ENCODE measurements around the gene KCNK3. TPM values are rescaled to one million over a fixed set of nuclear protein-coding genes. Genes with fewer than 3 reads are reported as not detected.
A peak's percentile ranks its signal among the peaks of the same experiment; 100 is the strongest.

The KCNK3 gene
- total RNA-seq, 1 experiment from 2014 or later: 0.09 TPM

DNA sequence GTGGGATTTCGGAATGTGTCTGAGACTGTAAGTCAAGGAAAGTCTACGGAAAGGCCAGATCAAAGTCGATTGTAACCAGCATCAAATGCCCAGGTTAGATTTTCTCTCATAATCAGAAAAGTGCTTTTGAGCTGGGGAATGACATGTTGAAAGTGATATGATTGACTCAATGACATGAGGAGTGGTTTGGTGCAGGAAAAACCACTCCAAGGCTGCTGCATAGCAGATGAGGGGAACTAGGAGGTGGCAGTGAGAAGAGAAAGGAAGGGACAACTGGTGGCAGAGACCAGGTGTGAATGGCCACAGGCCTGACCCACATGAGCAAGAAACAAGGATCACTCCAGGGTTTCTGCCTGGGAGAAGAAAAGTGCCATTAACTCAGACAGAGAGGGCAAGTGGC lies 72.4 kb downstream of the KCNK3 start:
- Mint-ChIP-seq H3K9me3 (no peaks in the 10 kb centered on the region; a peak in 1 of 5 replicates), H3K4me1 (peaks cover 12 to 14% of the 10 kb centered on the region in 2 experiments), H3K27me3 (ENCODE audit: low read depth) (peaks cover 12% of the 10 kb centered on the region), H3K27ac (no peak overlapping the region), H3K36me3 (ENCODE audit: insufficient read depth in 1 of 3, low read depth in 3 of 3) (no peaks in the 10 kb centered on the region), H3K4me3 (peak overlapping the region; percentile 83 to 86)
- Histone ChIP-seq H3K18ac (ENCODE audit: insufficient read length, low read depth, low read length) (no peak overlapping the region), H3T11ph (ENCODE audit: low read length) (no peak overlapping the region), H2AFZ (ENCODE audit: low read length) (no peak overlapping the region), H4K91ac (ENCODE audit: insufficient read length, low read depth, low read length) (peak overlapping the region; percentile 33), H3K79me1 (ENCODE audit: insufficient read depth, low read depth, low read length, poor library complexity, severe bottlenecking) (no peaks in the 10 kb centered on the region), H2BK20ac (ENCODE audit: low read depth, low read length, poor library complexity, severe bottlenecking) (no peak overlapping the region), H3K4me2 (ENCODE audit: insufficient read depth, insufficient read length, low read length) (peak overlapping the region; percentile 75), H4K8ac (replicated peaks; ENCODE audit: insufficient read length, low read depth, low read length) (no peak overlapping the region), H3K56ac (ENCODE audit: insufficient read length, low read depth, low read length) (no peak overlapping the region), H2BK5ac (ENCODE audit: insufficient read length, low read length) (no peak overlapping the region), H2BK15ac (ENCODE audit: low read depth, low read length) (no peak overlapping the region), H3K4ac (ENCODE audit: low read depth, low read length) (no peak overlapping the region), H3K27ac (ENCODE audit: insufficient read length, low read depth, low read length) (no peak overlapping the region), H2BK12ac (ENCODE audit: insufficient read length, low read depth, low read length) (no peak overlapping the region), H4K5ac (ENCODE audit: insufficient read length, low read depth, low read length) (no peak overlapping the region), H2BK120ac (ENCODE audit: low read depth, low read length, poor library complexity, severe bottlenecking) (no peak overlapping the region), H4K20me1 (ENCODE audit: control insufficient read depth, insufficient read depth, insufficient read length) (no peaks in the 10 kb centered on the region), H3K4me1 (ENCODE audit: insufficient read depth, low read length) (peaks cover 2% of the 10 kb centered on the region; the same call in 1 of the 2 replicates), H3K23me2 (ENCODE audit: insufficient read length, low read depth, low read length, poor library complexity, severe bottlenecking) (peaks cover 4% of the 10 kb centered on the region), H3K27me3 (ENCODE audit: insufficient read depth, low read length) (no peaks in the 10 kb centered on the region), H3K23ac (ENCODE audit: insufficient read length, low read depth, low read length) (no peak overlapping the region), H3K79me2 (ENCODE audit: insufficient read depth, low read length) (no peaks in the 10 kb centered on the region), H3K9ac (ENCODE audit: extremely low read depth, insufficient read length, low read length) (peak overlapping the region; percentile 50), H2AK5ac (ENCODE audit: insufficient read length, low read length) (no peak overlapping the region), H3K14ac (ENCODE audit: insufficient read depth, low read length) (no peak overlapping the region), H3K9me3 (ENCODE audit: control insufficient read depth, low read depth, low read length) (no peaks in the 10 kb centered on the region)
- no peak for DNase-seq
- TF ChIP-seq, protein P1, sequence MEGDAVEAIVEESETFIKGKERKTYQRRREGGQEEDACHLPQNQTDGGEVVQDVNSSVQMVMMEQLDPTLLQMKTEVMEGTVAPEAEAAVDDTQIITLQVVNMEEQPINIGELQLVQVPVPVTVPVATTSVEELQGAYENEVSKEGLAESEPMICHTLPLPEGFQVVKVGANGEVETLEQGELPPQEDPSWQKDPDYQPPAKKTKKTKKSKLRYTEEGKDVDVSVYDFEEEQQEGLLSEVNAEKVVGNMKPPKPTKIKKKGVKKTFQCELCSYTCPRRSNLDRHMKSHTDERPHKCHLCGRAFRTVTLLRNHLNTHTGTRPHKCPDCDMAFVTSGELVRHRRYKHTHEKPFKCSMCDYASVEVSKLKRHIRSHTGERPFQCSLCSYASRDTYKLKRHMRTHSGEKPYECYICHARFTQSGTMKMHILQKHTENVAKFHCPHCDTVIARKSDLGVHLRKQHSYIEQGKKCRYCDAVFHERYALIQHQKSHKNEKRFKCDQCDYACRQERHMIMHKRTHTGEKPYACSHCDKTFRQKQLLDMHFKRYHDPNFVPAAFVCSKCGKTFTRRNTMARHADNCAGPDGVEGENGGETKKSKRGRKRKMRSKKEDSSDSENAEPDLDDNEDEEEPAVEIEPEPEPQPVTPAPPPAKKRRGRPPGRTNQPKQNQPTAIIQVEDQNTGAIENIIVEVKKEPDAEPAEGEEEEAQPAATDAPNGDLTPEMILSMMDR (conservative IDR thresholded peaks at IDR 0.05): no peak
- WGBS (ENCODE audit: extremely low coverage, insufficient read length, low lambda C conversion rate): no CpG with 5 or more reads among the region's 3 CpGs

Measured in H9 (cell line).